Measurements from ENCODE around the gene RUNX2.

The RUNX2 gene

GRCh38 chr6:45474376-45474775 is 146.2 kb downstream of the RUNX2 start:
- POLR2A ChIA-PET: no interaction called here

DNA sequence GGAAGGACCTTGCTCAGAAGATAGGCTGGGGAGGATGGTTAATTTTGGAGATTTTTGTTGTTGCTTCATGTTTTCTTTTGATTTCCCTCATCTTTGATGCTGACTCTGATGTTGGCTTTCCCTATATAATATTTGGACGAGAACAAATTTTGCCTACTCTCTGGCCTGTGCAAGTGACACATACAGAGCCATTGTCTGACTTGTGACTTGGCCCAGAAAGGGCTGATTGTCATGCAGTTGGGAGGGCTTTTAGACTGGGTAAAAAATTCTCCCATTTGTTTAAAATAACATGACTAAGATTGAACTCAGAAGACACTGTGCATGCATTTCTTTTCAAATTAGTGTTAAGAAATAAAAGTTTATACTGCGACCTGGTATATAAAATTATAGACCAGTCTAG is 148.2 kb downstream of the RUNX2 start:
- no peak for DNase-seq (ENCODE audit: extremely low spot score)
- POLR2A ChIA-PET: no interaction called here
- CTCF ChIA-PET: no interaction called here
- no peak for TF ChIP-seq TARDBP (IDR thresholded peaks at IDR 0.05)
- no peak for TF ChIP-seq FOXA1 (IDR thresholded peaks at IDR 0.05)
- no peak for TF ChIP-seq HDGF (IDR thresholded peaks at IDR 0.05; ENCODE audit: borderline replicate concordance)
- no peak for TF ChIP-seq CTBP1 (IDR thresholded peaks at IDR 0.05; ENCODE audit: borderline replicate concordance)
- no peak for TF ChIP-seq NFRKB (IDR thresholded peaks at IDR 0.05)
- TF ChIP-seq ELF4 (IDR thresholded peaks at IDR 0.05): no peak
- no peak for TF ChIP-seq FOXM1 (IDR thresholded peaks at IDR 0.05; ENCODE audit: borderline replicate concordance)
- TF ChIP-seq, protein P1, sequence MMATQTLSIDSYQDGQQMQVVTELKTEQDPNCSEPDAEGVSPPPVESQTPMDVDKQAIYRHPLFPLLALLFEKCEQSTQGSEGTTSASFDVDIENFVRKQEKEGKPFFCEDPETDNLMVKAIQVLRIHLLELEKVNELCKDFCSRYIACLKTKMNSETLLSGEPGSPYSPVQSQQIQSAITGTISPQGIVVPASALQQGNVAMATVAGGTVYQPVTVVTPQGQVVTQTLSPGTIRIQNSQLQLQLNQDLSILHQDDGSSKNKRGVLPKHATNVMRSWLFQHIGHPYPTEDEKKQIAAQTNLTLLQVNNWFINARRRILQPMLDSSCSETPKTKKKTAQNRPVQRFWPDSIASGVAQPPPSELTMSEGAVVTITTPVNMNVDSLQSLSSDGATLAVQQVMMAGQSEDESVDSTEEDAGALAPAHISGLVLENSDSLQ (IDR thresholded peaks at IDR 0.05): no peak
- no peak for TF ChIP-seq SUZ12 (IDR thresholded peaks at IDR 0.05)
- TF ChIP-seq FOXK2 (IDR thresholded peaks at IDR 0.05): no peak
- no peak for TF ChIP-seq SP1 (IDR thresholded peaks at IDR 0.05)
- TF ChIP-seq L3MBTL2 (conservative IDR thresholded peaks at IDR 0.05): no peak
- TF ChIP-seq ZNF384 (IDR thresholded peaks at IDR 0.05): no peak
- no peak for TF ChIP-seq LEF1 (IDR thresholded peaks at IDR 0.05; ENCODE audit: borderline replicate concordance)

More at GRCh38 chr6:45474376-45474775, 146.2 kb downstream of the RUNX2 start:
- CTCF ChIA-PET: no interaction called here
- TF ChIP-seq FOXA1 (IDR thresholded peaks at IDR 0.05): no peak
- no peak for TF ChIP-seq ARNT (IDR thresholded peaks at IDR 0.05)
- TF ChIP-seq LEF1 (IDR thresholded peaks at IDR 0.05; ENCODE audit: borderline replicate concordance): no peak
- no peak for TF ChIP-seq FOXM1 (IDR thresholded peaks at IDR 0.05; ENCODE audit: borderline replicate concordance)
- no peak for TF ChIP-seq L3MBTL2 (conservative IDR thresholded peaks at IDR 0.05)
- TF ChIP-seq SP1 (IDR thresholded peaks at IDR 0.05): no peak
- TF ChIP-seq HDGF (IDR thresholded peaks at IDR 0.05; ENCODE audit: borderline replicate concordance): no peak
- no peak for TF ChIP-seq FOXK2 (IDR thresholded peaks at IDR 0.05)
- TF ChIP-seq, protein P1 (IDR thresholded peaks at IDR 0.05): no peak
- no peak for TF ChIP-seq ZNF384 (IDR thresholded peaks at IDR 0.05)
- TF ChIP-seq SUZ12 (IDR thresholded peaks at IDR 0.05): no peak
- TF ChIP-seq BHLHE40 (IDR thresholded peaks at IDR 0.05; ENCODE audit: borderline replicate concordance): no peak
- no peak for TF ChIP-seq NFRKB (IDR thresholded peaks at IDR 0.05)
- DNase-seq (ENCODE audit: extremely low spot score): no peak

DNA sequence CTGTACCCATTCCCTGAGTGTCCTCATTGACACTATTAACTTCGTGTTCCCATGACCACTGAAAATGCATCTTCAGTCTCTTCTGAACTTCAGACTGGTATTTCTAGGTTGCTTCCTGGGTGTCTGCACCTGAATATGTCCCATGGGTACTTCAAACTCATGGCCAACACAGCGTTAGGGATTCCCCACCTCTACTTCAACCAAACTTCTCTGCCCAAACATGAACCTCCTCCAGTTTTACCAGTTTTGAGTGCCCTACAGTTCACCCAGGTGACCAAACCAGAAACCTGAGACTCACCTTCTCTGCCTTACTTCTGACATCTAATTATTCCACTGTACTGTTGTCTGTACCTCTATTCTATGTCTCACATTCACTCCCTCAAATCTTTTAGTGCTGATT is 149.1 kb downstream of the RUNX2 start:
- POLR2A ChIA-PET: no interaction called here
- no peak for DNase-seq (ENCODE audit: extremely low spot score)
- CTCF ChIA-PET: no interaction called here
- no peak for TF ChIP-seq SP1 (IDR thresholded peaks at IDR 0.05)
- no peak for TF ChIP-seq BHLHE40 (IDR thresholded peaks at IDR 0.05; ENCODE audit: borderline replicate concordance)
- TF ChIP-seq, protein P1 (IDR thresholded peaks at IDR 0.05): no peak
- TF ChIP-seq HDGF (IDR thresholded peaks at IDR 0.05; ENCODE audit: borderline replicate concordance): no peak
- no peak for TF ChIP-seq FOXM1 (IDR thresholded peaks at IDR 0.05; ENCODE audit: borderline replicate concordance)

DNA sequence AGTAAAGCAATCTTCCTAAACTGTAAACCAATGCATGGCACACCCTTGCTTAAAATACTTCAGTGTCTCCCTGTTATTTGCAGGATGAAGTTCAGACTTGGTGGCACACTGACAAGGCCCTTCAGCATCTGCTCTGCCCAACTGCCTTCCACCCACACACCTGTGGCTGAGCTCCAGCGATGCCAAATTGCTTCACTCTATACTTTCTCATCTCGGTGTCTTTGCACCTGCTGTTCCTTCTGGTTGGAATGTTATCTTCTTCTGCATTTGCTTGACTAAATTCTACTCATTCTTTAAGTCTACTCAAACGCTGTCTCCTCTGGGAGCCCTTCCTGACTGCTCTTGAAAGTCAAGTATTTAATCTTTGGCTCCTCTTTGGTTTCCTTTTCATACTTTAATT is 149.7 kb downstream of the RUNX2 start:
- CTCF ChIA-PET: interaction anchor here (0.7 kb wide), 1 partner anchor 347 kb away, joined by 4 read pairs; no protein-coding TSS in a partner anchor
- POLR2A ChIA-PET: no interaction called here
- TF ChIP-seq FOXM1 (IDR thresholded peaks at IDR 0.05; ENCODE audit: borderline replicate concordance) (no peak), ARNT (IDR thresholded peaks at IDR 0.05) (no peak), ELF4 (IDR thresholded peaks at IDR 0.05) (no peak)
- DNase-seq (ENCODE audit: extremely low spot score): no peak

DNA sequence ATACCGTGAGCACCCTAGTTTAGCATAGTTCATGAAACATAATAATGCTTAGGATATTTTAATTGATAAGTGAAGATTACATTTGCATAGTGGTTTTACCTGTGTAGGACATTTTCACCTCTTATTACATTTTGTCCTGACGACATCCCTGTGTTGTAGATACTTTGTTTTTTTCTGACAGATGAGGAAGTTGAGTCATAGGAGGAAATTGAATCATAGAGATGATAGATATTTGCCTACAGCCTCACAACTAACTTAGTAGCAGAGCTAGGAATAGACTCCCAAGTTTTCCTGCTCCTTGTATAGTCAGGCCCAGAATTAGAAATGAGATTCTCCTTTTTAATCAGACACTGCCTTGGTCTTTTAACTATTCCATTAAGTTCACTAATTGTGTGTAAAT is 150.1 kb downstream of the RUNX2 start:
- TF ChIP-seq SUZ12 (IDR thresholded peaks at IDR 0.05) (no peak), FOXM1 (IDR thresholded peaks at IDR 0.05; ENCODE audit: borderline replicate concordance) (no peak)
- POLR2A ChIA-PET: no interaction called here
- CTCF ChIA-PET: interaction anchor here (0.7 kb wide), 1 partner anchor 347 kb away, joined by 4 read pairs; no protein-coding TSS in a partner anchor
- DNase-seq (ENCODE audit: extremely low spot score): no peak

GRCh38 chr6:45479834-45480751 is 152.0 kb downstream of the RUNX2 start:
- no peak for DNase-seq (ENCODE audit: extremely low spot score)
- POLR2A ChIA-PET: no interaction called here
- TF ChIP-seq FOXM1 (IDR thresholded peaks at IDR 0.05; ENCODE audit: borderline replicate concordance) (no peak), ARNT (IDR thresholded peaks at IDR 0.05) (no peak), BHLHE40 (IDR thresholded peaks at IDR 0.05; ENCODE audit: borderline replicate concordance) (no peak), NFRKB (IDR thresholded peaks at IDR 0.05) (no peak), LEF1 (IDR thresholded peaks at IDR 0.05; ENCODE audit: borderline replicate concordance) (no peak), SUZ12 (IDR thresholded peaks at IDR 0.05) (no peak), ELF4 (IDR thresholded peaks at IDR 0.05) (no peak), FOXK2 (IDR thresholded peaks at IDR 0.05) (no peak)
- CTCF ChIA-PET: no interaction called here

Measured in HEK293T (cell line).